ENCODE results near the gene NF1.
"Not testable (repeated sequence)": the region's sequence is repeated elsewhere in the genome, so short reads cannot be mapped to it uniquely, and the experiment has no call there.

Gene NF1

DNA sequence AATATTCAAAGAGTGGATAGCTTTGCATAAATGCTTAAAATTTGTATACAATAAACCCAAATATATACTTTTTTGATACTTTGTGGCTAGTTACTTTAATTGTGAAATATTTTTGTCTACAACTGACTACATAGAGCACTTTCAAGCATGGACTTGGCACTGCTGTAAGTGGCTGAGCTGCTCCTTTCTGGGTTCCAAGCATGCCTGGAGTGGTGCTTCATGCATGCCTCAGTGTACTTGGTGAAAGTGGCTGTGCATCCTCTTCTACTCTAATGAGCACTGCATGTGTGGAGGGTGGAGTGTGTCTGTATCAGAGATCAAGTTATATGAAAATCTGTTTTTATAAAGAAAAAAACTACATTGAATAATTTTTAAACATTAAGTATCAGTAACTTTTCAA, 108.2 kb downstream of the NF1 start:
- DNase-seq: no peak

- no peak for DNase-seq
Observed at GRCh38 chr17:31211352-31212012, 116.7 kb downstream of the NF1 start.

GRCh38 chr17:31216031-31216751, 121.4 kb downstream of the NF1 start:
- peak; percentile 37 for DNase-seq

GRCh38 chr17:31224366-31224765, 129.6 kb downstream of the NF1 start:
- DNase-seq: no peak

- no peak for DNase-seq
Observed at GRCh38 chr17:31225831-31226230, 131.1 kb downstream of the NF1 start.

- peak; percentile 29 for DNase-seq
Observed at GRCh38 chr17:31226373-31226772, 131.6 kb downstream of the NF1 start.

- no peak for DNase-seq
Observed at GRCh38 chr17:31226950-31227349, 132.2 kb downstream of the NF1 start.

GRCh38 chr17:31231852-31232251, 137.1 kb downstream of the NF1 start:
- DNase-seq: no peak

GRCh38 chr17:31235110-31235509, 140.3 kb downstream of the NF1 start:
- DNase-seq: no peak

GRCh38 chr17:31236137-31236536, 141.4 kb downstream of the NF1 start:
- DNase-seq: no peak

DNA sequence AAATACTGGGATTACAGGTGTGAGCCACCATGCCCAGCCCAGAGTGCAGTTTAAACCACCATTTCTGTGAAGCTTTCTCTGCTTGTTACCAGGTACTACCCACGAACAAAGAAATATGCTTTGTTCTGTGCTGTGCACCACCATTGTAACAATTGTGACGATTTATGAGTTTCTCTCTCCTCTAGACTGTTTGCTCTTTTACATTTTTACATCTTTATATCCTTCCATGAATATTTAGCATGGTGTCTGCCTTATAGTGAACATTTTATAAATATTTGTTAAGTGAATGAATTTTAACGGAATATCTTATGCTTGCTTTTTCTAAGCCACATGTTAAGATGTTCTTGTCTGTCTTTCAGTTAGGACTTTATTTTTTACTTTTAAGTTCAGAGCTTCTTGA, 141.9 kb downstream of the NF1 start:
- DNase-seq: no peak

- DNase-seq: no peak
Observed at GRCh38 chr17:31241116-31241515, 146.3 kb downstream of the NF1 start.

DNA sequence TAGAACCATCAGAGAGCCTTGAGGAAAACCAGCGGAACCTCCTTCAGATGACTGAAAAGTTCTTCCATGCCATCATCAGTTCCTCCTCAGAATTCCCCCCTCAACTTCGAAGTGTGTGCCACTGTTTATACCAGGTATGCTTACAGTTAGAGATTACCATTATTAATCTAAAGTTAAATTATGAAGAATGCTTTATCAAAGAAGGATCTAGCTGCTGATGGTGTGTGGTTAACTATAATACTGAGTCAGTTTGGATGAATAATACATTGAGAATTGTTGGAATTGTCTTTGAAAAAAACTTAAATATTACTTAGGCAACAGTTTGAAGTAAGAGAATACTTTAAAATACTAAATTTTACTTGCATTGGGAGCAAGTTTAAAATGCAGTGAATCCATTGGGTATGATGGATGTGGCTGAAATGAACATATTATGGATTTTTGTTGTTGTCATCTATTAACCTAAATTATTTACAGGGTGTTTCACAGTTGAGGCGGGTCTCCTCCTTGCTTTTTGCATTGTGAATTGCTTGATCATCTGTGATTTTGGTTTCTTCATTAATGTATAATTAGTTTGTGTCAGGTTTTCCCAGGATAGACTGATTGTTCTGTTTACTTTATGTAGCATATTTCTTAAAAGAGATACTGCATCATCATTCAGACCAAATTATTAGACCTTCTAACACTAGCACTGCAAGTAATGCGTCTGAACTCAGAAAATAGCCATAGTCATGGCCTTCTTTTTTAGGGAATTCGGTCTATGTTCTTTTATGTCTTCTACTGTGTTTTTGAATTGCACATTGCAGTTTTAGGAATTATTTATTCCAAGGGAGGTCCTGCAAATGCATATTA, 154.4 kb downstream of the NF1 start:
- no peak for DNase-seq

- no peak for DNase-seq
Observed at GRCh38 chr17:31249835-31250141, 155.0 kb downstream of the NF1 start.

- DNase-seq: no peak
Observed at GRCh38 chr17:31250229-31250628, 155.5 kb downstream of the NF1 start.

- no peak for DNase-seq
Observed at GRCh38 chr17:31251105-31251969, 156.6 kb downstream of the NF1 start.

DNA sequence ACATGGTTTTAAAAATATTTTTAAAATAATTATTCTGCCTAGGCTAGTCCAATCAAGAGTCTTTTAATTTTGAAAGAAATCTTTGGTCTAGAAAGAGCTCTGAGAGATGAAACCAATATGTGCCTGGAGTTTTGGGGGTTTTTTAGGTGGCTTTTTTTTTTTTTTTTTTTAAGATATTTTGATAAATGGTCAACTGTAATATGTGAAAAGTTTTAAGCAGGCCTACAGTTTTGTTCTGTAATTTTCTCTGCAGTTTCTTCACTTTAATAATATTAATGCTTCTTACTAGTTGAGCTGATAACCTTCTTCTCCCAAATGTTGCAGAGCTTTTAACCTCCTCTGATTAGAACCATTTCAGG, 157.2 kb downstream of the NF1 start:
- no peak for DNase-seq

GRCh38 chr17:31252741-31253140, 158.0 kb downstream of the NF1 start:
- DNase-seq: no peak

DNA sequence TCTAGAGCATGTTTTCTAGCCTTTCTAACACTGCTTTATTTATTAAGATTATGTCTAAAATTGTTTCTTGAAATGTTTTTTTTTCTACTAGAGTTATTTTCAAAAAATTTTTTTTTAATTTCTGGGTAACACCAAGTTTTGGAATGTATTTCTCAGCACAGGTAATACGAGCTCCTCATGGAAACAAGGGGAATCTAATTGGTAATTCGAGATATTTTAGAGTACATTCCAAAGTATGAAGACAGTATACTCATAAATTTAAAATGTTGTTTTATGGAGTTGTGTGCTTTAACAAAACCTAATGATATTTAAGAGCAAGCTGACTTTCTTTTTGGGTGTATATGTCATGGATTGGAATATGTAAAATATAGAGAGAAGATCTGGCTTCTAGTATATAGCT, 159.9 kb downstream of the NF1 start:
- DNase-seq: no peak

- DNase-seq: no peak
Observed at GRCh38 chr17:31256936-31257335, 162.2 kb downstream of the NF1 start.

GRCh38 chr17:31260151-31260550, 165.4 kb downstream of the NF1 start:
- DNase-seq: no peak

DNA sequence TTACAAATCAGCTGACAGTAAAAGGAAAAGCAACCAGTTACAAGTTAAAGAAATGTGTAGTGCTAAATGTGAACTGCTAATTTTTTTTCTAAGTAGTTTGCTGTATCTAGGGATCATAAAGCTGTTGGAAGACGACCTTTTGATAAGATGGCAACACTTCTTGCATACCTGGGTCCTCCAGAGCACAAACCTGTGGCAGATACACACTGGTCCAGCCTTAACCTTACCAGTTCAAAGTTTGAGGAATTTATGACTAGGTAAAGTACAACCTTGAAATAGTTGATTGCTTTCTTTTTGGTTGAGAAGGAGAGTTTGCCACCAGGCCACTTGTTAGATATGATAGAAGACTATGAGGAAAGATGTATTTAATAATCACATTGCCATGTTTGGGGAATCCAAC, 166.8 kb downstream of the NF1 start:
- DNase-seq: no peak

DNA sequence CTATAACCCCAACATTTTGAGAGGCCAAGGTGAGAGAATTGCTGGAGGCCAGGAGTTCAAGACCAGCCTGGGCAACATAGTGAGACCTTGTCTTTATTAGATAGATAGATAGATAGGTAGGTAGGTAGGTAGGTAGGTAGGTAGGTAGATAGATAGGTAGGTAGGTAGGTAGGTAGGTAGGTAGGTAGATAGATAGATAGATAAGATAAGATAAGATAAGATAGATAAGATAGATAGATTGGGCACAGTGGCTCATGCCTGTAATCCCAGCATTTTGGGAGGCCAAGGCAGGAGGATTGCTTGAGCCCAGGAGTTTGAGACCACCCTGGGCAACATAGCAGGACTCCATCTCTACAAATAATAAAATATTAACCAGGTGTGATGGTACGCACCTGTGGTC, 168.1 kb downstream of the NF1 start:
- DNase-seq: not testable (repeated sequence)
